Left renal cortex interstitium (tissue), 4 donors: ENCODE measurements around the gene TDRD10. TPM values are rescaled to one million over a fixed set of nuclear protein-coding genes. Genes with fewer than 3 reads are reported as not detected.

Experiments used
- DNase-seq, 4 donors: peaks; one replicate each; pipeline ENCODE4 v3.0.0-alpha.2; 2013; ENCODE audit warnings: low read depth in 4 of 4, low spot score in 2 of 4, missing footprints in 1 of 4
- polyA plus RNA-seq, 4 donors: library from polyadenylated mRNA; unstranded; fragments of 120-200 nt; gene quantifications; one replicate each; pipeline ENCODE4 v1.2.1, GENCODE V29; 2013; ENCODE audit not compliant: insufficient read length in 4 of 4

Gene TDRD10
- polyA plus RNA-seq, 4 donors = 1.1 to 2.0 (median 1.6) TPM

GRCh38 chr1:154575147-154575927 lies 73.3 kb downstream of the TDRD10 start:
- no peak for DNase-seq

- DNase-seq = no peak
Observed at GRCh38 chr1:154575951-154576566, 74.0 kb downstream of the TDRD10 start.

DNA sequence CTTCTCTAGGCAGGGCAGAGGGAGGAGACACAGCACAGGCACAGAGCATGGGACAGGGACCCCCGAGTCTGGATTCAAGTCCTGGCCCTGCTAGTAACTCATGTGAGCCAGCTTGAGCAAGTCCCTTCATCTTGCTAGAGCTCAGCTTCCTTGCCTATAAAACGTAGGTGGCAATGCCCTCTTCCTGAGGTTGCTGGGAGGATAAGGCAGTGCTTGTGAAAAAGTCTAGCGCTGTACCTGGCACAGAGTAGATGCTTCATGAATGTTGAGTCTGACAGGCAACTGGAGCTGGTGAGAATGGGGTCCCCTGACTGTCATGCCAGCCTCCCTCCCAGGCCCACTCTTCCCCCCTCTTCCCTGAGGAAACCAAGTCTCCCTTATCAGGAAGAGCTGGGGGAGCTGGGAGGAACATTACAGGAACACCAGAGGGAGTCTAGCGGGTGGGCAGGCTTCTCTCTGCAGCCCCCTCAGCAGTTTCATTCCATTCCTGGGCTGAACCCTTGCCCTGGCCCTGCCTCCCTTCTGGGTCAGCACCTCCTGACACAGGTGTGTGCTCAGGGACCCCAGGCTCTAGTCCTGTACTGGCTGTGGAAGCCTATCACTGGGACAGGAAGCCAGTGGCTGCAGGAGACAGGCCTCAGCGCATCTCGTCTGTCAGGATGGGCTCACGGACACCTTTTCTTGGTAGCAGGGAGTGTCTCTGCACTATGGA lies 75.5 kb downstream of the TDRD10 start:
- DNase-seq = no peak

DNA sequence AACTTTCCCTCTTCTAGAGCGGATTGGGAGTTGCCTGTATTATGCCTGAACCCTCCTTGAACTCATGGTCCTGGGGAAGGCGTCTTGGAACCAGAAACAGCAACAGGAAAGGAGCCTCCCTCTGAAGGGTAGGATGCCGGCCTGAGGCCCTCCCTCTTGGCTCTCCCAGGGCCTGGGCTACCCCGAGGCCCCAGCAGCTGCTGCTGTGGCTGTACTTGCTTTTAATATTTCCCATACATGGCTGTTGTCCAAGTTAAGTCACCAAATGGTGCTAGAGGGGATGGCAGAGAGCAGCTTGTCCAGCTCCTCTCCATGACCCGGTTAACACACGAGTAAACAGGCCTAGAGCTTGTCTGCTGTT lies 76.0 kb downstream of the TDRD10 start:
- no peak for DNase-seq

GRCh38 chr1:154579374-154579773 lies 77.4 kb downstream of the TDRD10 start:
- DNase-seq = no peak

DNA sequence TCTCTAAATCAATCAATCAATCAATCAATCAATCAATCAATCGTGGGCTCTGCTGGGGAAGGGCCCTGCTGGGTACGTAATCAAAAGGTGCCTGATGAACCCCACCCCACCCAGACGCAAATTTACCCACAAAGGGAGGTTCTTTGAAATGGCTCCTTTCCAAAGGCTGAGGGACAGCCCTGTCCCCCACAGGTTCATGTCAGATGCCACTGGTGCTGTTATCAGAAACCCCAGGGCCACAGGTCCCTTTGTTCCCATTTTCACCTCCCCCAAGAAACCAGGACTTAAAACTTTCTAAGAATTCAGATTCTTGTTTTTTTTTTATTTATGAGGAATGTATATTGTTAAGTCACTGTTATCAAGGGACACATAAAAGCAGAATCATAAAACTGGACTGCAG lies 79.7 kb downstream of the TDRD10 start:
- no peak for DNase-seq

GRCh38 chr1:154582885-154583284 lies 80.9 kb downstream of the TDRD10 start:
- no peak for DNase-seq

DNA sequence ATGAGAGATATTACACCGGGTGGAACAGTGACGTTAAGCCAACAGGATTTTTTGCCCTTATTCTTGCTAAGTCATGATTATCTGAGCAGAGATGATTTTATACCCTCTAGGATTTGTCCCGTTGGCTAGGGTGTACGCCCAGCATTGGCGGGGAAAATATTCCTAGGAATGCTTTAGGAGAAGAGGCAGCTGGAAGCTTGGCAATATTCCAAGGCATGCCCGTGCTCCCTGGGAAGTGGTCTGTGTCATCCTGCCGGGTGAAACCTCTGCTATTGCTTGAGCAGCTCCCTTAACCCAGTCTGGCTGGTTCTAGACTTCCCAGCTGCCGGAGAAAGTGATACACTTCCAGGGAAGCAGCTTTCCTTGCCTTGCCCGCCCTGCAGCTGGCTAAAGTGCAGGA lies 81.8 kb downstream of the TDRD10 start:
- DNase-seq = no peak

GRCh38 chr1:154584267-154584994 lies 82.4 kb downstream of the TDRD10 start:
- no peak for DNase-seq

DNA sequence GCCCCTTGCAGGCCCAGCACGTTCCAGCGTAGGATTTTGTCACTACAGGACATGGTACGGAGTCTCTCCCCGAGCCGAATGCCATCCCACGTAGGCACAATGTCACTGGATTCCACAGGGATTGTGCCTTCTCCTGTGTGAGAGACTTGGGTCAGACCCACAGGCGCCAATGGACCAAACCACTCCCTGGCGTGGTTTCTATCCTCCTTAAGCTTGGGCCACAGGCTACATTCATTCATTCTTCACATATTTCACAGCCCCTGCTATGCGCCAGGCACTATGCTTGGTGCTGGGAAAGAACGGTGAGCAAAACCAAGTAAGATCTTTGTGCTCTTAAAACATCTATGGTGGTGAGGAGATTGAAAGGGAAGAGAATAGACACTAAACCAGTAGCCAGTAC lies 84.2 kb downstream of the TDRD10 start:
- no peak for DNase-seq

DNA sequence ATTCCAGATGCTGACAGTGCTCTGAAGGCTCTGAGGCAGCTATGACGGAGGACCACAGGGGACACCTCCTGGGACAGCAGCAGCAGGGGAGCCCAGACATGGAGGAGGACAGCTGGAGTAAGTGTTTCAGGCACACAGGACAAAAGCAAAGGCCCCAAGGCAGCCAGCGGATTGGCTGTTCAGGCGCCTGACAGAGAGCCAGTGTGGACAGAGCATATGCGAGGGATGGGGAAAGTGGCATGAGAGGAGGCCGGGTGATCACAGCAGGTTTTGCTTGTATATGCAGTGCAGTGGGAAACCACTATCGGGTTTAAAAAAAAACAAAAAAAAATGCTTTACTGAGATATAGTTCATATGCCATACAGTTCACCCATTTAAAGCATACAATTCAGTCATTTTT lies 84.6 kb downstream of the TDRD10 start:
- no peak for DNase-seq

GRCh38 chr1:154589780-154590179 lies 87.8 kb downstream of the TDRD10 start:
- no peak for DNase-seq

- DNase-seq = no peak
Observed at GRCh38 chr1:154590756-154591155, 88.7 kb downstream of the TDRD10 start.

GRCh38 chr1:154591206-154591605 lies 89.2 kb downstream of the TDRD10 start:
- DNase-seq = no peak

GRCh38 chr1:154593390-154593789 lies 91.4 kb downstream of the TDRD10 start:
- DNase-seq = no peak

DNA sequence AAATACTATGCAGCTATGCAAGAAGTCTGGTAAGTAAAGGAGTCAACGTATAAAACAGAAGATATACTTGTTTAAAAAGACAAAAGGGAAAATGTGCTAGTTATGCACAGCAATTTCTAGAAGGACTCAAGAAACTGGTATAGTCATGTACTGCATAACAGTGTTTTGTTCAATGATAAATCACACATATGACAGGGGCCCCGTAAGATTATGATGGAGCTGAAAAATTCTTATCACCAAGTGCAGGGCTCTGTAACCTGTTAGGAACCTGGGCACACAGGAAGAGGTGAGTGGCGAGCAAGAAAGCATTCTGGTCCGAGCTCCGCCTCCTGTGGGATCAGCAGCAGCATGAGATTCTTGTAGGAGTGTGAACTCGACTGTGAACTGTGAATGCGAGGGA lies 92.8 kb downstream of the TDRD10 start:
- DNase-seq = no peak

DNA sequence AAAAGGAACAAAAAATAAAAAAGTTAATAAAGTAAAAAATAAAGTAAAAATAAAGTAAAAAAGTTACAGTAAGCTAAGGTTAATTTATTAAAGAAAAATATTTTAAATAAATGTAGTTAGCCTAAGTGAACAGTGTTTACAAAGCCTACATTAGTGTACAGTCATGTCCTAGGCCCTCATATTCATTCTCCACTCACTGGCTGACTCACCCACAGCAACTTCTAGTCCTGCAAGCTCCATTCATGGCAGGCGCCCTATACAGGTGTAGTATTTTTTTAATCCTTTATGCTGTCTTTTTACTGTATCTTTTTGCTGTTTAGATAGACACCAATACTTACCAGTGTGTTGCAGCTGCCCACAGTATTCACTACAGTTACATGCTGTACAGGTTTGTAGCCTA lies 93.6 kb downstream of the TDRD10 start:
- DNase-seq = no peak
